HepG2 (cell line): ENCODE results near the gene EGFR. TPM values are rescaled to one million over a fixed set of nuclear protein-coding genes. Genes with fewer than 3 reads are reported as not detected.
A peak's percentile ranks its signal among the peaks of the same experiment; 100 is the strongest.

Experiments
- ELF4 ChIP-seq: sonication (generic); formaldehyde crosslinking; IDR thresholded peaks from 2 replicates; pipeline ENCODE4 v1.5.0; 2020; ENCODE audit warnings: missing genetic modification reagents, mild to moderate bottlenecking, moderate library complexity, borderline replicate concordance
- EP300 ChIP-seq, 3 experiments: sonication (generic) in 1 of 3; formaldehyde crosslinking in 1 of 3; IDR thresholded peaks; 2 replicates each; pipeline versions ENCODE4 v1.5.1 to v1.6.1; 2011 to 2020; ENCODE audit warnings: low read depth in 2 of 3, low read length in 2 of 3, borderline replicate concordance in 1 of 3, improper control_type of control experiment in 1 of 3, mild to moderate bottlenecking in 1 of 3, missing genetic modification reagents in 1 of 3, moderate library complexity in 1 of 3
- GMEB1 ChIP-seq: sonication (generic); formaldehyde crosslinking; IDR thresholded peaks from 2 replicates; pipeline ENCODE4 v1.5.1; 2020; ENCODE audit warnings: missing genetic modification reagents, mild to moderate bottlenecking, borderline replicate concordance
- GTF2F1 ChIP-seq: fragments of 150-350 bp; IDR thresholded peaks from 2 replicates; pipeline ENCODE4 v1.6.1; 2014; ENCODE audit warnings: low read length
- HOXA5 ChIP-seq: sonication (generic); formaldehyde crosslinking; IDR thresholded peaks from 2 replicates; pipeline ENCODE4 v1.4.0; 2020; ENCODE audit warnings: missing genetic modification reagents
- MXD4 ChIP-seq: IDR thresholded peaks from 2 replicates; pipeline ENCODE4 v1.6.1; 2016; ENCODE audit warnings: mild to moderate bottlenecking, missing biosample characterization, missing genetic modification reagents
- PBX3 ChIP-seq: sonication (generic); formaldehyde crosslinking; IDR thresholded peaks from 2 replicates; pipeline ENCODE4 v1.8.1; 2023; ENCODE audit warnings: missing genetic modification reagents, inconsistent platforms, borderline replicate concordance
- USF2 ChIP-seq, 2 experiments: sonication (generic) in 1 of 2; formaldehyde crosslinking in 1 of 2; IDR thresholded peaks; 2 replicates each; pipeline versions ENCODE4 v1.5.1 to v1.6.1; 2011 to 2020; ENCODE audit warnings: borderline replicate concordance in 1 of 2, low read depth in 1 of 2, low read length in 1 of 2, mild to moderate bottlenecking in 1 of 2, missing genetic modification reagents in 1 of 2, moderate library complexity in 1 of 2
- YY1 ChIP-seq: IDR thresholded peaks from 2 replicates; pipeline ENCODE4 v1.6.1; 2011; ENCODE audit warnings: low read length, low read depth, moderate library complexity, mild to moderate bottlenecking; ENCODE audit not compliant: insufficient read depth, insufficient replicate concordance
- ZBTB33 ChIP-seq: sonication (generic); formaldehyde crosslinking; IDR thresholded peaks from 2 replicates; pipeline ENCODE4 v1.4.0; 2020; ENCODE audit warnings: missing genetic modification reagents
- ZMYM3 ChIP-seq: sonication (generic); formaldehyde crosslinking; IDR thresholded peaks from 2 replicates; pipeline ENCODE4 v1.5.1; 2020; ENCODE audit warnings: mild to moderate bottlenecking, missing genetic modification reagents
- ZNF24 ChIP-seq: fragments of 450-650 bp; IDR thresholded peaks from 2 replicates; pipeline ENCODE4 v1.6.1; 2017; ENCODE audit warnings: antibody characterized with exemption, mild to moderate bottlenecking
- ZNF335 ChIP-seq: sonication (generic); formaldehyde crosslinking; IDR thresholded peaks from 2 replicates; pipeline ENCODE4 v1.4.0; 2020; ENCODE audit warnings: missing genetic modification reagents
- ZNF446 ChIP-seq: sonication (generic); formaldehyde crosslinking; IDR thresholded peaks from 2 replicates; pipeline ENCODE4 v1.5.0; 2020; ENCODE audit warnings: mild to moderate bottlenecking, missing genetic modification reagents
- ZNF503 ChIP-seq: sonication (generic); formaldehyde crosslinking; IDR thresholded peaks from 2 replicates; pipeline ENCODE4 v1.4.0; 2020; ENCODE audit warnings: missing genetic modification reagents
- ZNF510 ChIP-seq: sonication (generic); formaldehyde crosslinking; IDR thresholded peaks from 2 replicates; pipeline ENCODE4 v1.4.0; 2020; ENCODE audit warnings: low read depth, mild to moderate bottlenecking, missing genetic modification reagents
- ZNF691 ChIP-seq: sonication (generic); formaldehyde crosslinking; IDR thresholded peaks from 2 replicates; pipeline ENCODE4 v1.4.0; 2020; ENCODE audit warnings: missing genetic modification reagents, low read depth, mild to moderate bottlenecking, borderline replicate concordance
- polyA plus RNA-seq, 8 experiments: library from polyadenylated mRNA; depleted of rRNA in 3 of 8; stranded (reverse) in 7 of 8; unstranded in 1 of 8; fragments of >200 nt; fragmentation: Illumina TruSeq in 4 of 8; extraction: Trizol in 4 of 8; gene quantifications; 2 replicates each; pipeline versions ENCODE4 v1.2.1 to v1.2.3, GENCODE V29; 2011 to 2016; ENCODE audit warnings: low read depth in 4 of 8, missing spikeins in 1 of 8, mixed read lengths in 1 of 8; ENCODE audit not compliant: insufficient read depth in 1 of 8
- total RNA-seq, 5 experiments: library from RNA; depleted of rRNA; stranded (reverse); fragments of >200 nt; fragmentation: Illumina TruSeq; extraction: Trizol; gene quantifications; 2 replicates each; pipeline ENCODE4 v1.2.3, GENCODE V29; 2016; ENCODE audit warnings: low read depth in 1 of 5

The EGFR gene
- total and polyA plus RNA-seq, 2 of the 13 experiments (the other 11 are each of a cell fraction or from before 2014, with no cell fraction given): 7.0 to 10.0 TPM

- TF ChIP-seq GMEB1 (CRISPR knock-in tag): no peak
- TF ChIP-seq ZNF446 (CRISPR knock-in tag): no peak
- no peak for TF ChIP-seq PBX3
- no peak for TF ChIP-seq HOXA5
- TF ChIP-seq GTF2F1: no peak
- no peak for TF ChIP-seq ZMYM3
- no peak for TF ChIP-seq ZNF691 (CRISPR knock-in tag)
- TF ChIP-seq YY1: no peak
- TF ChIP-seq ZBTB33 (CRISPR knock-in tag): no peak
- TF ChIP-seq ZNF503 (CRISPR knock-in tag): no peak
- no peak for TF ChIP-seq ELF4
- no peak for TF ChIP-seq ZNF335
- no peak for TF ChIP-seq MXD4 (CRISPR knock-in tag)
- peak in 1 of 2 experiments; percentile 26; a peak in 1 of 4 replicates for TF ChIP-seq EP300 (IDR thresholded peaks at IDR 0.05; ENCODE audit: low read depth in 2 of 2, low read length in 2 of 2)
- TF ChIP-seq EP300 (CRISPR knock-in tag; IDR thresholded peaks at IDR 0.05; ENCODE audit: borderline replicate concordance): no peak
- TF ChIP-seq ZNF510 (CRISPR knock-in tag): no peak
- no peak for TF ChIP-seq USF2 (IDR thresholded peaks at IDR 0.05; ENCODE audit: low read depth, low read length)
- TF ChIP-seq USF2 (CRISPR knock-in tag; IDR thresholded peaks at IDR 0.05; ENCODE audit: borderline replicate concordance): no peak
- TF ChIP-seq ZNF24: no peak
Observed at GRCh38 chr7:55065511-55066229, 46.9 kb downstream of the EGFR start (continued).
